Right lobe of liver (tissue), 4 donors: ENCODE data around the gene ACP7.

Source experiments
- POLR2A ChIP-seq: fragments of 450-650 bp; IDR thresholded peaks from one replicate; pipeline ENCODE4 v1.6.1; 2017; ENCODE audit warnings: antibody characterized with exemption, mild to moderate bottlenecking
- TF ChIP-seq, protein P1 (sequence below), 4 donors: fragments of 200-600 bp in 3 of 4; fragments of 450-650 bp in 1 of 4; IDR thresholded peaks; one replicate each; pipeline versions ENCODE4 v1.5.1 to v1.8.0; 2016 to 2022; ENCODE audit warnings: antibody characterized with exemption in 4 of 4, mild to moderate bottlenecking in 2 of 4
- donor health status: DM: no; HTN: no; CAD: no.
- donor health status: DM: no; HTN: no; CAD: no.
- donor health status: DM: no; HTN: yes; CAD: no.

GRCh38 chr19:39103151-39103550 is 19.0 kb downstream of the ACP7 start:
- TF ChIP-seq, protein P1, sequence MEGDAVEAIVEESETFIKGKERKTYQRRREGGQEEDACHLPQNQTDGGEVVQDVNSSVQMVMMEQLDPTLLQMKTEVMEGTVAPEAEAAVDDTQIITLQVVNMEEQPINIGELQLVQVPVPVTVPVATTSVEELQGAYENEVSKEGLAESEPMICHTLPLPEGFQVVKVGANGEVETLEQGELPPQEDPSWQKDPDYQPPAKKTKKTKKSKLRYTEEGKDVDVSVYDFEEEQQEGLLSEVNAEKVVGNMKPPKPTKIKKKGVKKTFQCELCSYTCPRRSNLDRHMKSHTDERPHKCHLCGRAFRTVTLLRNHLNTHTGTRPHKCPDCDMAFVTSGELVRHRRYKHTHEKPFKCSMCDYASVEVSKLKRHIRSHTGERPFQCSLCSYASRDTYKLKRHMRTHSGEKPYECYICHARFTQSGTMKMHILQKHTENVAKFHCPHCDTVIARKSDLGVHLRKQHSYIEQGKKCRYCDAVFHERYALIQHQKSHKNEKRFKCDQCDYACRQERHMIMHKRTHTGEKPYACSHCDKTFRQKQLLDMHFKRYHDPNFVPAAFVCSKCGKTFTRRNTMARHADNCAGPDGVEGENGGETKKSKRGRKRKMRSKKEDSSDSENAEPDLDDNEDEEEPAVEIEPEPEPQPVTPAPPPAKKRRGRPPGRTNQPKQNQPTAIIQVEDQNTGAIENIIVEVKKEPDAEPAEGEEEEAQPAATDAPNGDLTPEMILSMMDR (IDR thresholded peaks at IDR 0.05): no peak
- no peak for TF ChIP-seq POLR2A
